NCI-H345 treated with DMSO at 0.1 percent for 48 hours (cell line): Measurements from ENCODE around the gene CELA1.

Experiments used
- DNase-seq: peaks from one replicate; lab custom pipeline; 2025; ENCODE audit not compliant: unreplicated experiment; lab: John Stamatoyannopoulos, UW

Gene CELA1

GRCh38 chr12:51346581-51346980, at the start of gene CELA1:
Gene CELA1 (minus strand): TSS chr12:51346679. CDS start chr12:51346638, 41 bp downstream.
- DNase-seq = no peak

DNA sequence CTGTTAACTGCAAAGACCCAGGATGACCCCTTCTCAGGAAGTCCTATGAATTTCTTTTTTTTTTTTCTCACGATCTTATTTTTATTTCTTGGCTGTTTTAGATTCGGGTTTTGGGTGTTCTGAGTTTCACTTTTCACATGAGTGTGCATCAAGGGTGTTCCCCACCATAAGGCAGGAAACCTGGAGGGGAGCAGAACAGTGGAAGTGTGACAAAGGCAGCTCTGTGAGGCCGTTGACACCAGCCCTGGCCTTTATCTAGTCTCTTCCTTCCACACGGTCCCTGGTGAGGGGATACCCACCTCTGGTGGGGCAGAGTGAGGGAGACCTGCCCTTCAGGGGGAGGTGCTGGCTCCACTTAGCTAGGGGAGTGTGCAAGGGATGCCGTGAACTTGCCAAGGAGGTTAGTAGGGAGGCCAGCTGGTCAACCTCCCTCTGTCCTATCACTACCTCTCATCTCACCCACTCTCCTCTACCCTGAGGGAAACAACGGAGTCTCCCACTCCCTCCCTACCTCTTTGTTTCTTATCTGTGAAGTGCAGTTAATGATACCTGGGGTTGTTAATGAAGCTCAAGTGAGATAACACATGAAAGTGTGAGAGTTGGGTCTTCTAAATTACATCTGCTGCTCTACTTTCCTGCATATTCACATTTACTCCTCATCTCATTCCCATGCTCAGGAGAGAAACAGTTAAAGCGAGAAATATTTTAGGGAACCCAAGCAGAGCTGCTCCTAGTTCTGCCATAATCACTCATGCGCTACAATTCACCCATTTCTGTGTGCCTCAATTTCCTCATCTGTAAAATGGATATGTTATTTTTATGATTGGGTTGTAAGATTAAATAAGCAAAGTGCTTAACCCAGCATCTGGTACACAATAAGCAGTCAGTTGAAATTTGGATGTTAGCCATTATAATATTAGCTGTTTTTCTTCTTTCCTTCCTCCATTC, 49.1 kb upstream of the CELA1 start:
- no peak for DNase-seq

GRCh38 chr12:51393676-51394545, 47.4 kb upstream of the CELA1 start:
- DNase-seq = no peak

GRCh38 chr12:51392556-51393237, 46.2 kb upstream of the CELA1 start:
- DNase-seq = no peak

DNA sequence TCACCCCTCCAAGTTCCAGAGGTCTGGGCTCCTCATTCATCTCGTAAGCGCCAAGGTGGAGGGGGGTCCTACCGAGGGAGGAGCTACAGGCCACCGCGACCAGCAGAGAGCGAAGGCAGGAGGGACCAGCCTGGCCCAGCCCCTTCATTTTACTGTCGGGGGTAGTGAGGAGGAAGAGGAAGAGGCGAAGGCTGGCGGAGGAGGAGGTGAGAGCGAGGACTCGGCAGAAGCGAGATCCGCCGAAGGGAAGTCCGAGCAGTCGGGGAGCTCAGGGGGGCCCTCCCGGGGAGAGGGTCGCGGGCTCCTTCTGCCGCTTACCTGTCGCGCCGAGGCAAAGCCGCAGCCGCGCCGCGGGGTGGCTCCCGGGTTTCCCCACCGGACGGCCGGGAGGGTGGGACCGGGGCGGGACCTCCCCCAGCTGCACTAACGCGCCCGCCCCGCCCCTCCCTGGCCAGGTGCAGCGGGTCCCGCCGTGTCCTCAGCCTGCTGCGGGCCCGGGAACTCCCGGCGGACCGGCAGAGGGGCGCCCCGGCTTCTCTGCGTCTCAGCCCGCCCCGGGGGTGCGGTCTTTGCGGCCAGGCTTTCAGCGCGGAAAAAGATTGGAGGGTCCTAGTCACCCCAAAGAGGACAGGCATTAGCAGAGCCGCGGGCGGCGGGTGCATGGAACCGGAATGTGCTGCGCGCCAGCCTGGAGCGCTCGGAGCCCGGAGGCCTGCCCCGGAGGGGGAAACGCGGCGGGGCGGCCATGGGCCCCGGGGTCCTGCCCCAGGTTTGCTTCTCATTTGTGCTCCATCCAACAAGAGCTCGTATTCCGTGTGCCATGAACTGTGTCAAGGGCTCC, 45.0 kb upstream of the CELA1 start, which contains the start of gene GALNT6:
Gene GALNT6 (minus strand): TSS at position 124 of the 841 bp plus-strand sequence. CDS start 11,625 bp downstream, outside the sequence.
- DNase-seq = no peak

DNA sequence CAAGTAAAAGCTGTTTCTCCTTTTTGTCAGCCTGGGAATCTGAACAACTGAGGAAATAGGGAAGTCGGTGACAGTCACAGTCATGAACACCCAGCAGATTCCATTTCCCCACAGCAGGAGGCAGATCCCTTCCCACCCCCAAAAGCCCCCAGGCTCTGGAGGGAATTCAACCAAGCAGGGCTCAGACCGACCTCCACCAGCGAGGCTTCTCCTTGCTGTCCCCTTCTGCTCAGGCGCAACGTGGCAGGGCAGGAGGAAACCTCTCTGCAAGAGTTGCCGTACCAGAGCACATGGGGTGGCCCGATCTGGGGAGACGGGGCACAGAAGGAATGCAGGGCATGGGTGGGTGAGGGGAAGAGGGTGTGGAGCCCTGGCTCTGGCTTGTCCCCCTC, 44.4 kb upstream of the CELA1 start:
- DNase-seq = no peak

- no peak for DNase-seq
Measured at GRCh38 chr12:51390457-51390856, 44.0 kb upstream of the CELA1 start.

DNA sequence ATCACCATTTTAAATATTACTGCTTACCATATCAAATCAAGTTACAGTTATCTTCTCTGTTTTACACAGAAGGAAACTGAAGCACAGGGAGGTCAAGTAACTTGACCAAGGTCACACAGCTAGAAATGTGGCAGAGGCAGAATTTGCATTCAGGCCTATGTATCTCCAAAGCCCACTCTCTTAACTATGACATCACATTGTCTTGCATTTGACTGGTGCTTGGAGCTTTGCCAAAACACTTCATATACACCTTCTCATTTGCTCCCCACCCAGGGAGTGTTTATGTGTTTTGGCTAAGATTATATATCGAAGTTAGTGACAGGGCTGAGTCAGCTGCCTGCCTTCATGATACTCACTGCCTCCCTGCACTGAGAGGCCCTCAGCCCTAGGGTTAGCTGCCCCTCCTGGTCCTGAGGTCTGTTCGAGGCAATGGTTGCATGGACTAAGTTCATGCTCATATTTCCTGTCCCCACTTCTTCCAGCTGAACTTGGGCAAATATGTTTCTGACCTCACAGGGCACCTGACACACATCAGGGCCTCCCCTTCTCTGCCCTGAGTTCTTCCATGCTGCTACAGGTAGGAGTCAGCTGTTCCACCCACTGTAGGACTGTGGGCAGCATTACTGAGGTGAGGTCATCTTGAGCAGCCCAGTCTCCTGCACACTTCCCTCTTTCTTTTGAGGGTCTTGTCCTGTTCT, 43.0 kb upstream of the CELA1 start:
- no peak for DNase-seq

- no peak for DNase-seq
Measured at GRCh38 chr12:51388846-51389245, 42.4 kb upstream of the CELA1 start.

DNA sequence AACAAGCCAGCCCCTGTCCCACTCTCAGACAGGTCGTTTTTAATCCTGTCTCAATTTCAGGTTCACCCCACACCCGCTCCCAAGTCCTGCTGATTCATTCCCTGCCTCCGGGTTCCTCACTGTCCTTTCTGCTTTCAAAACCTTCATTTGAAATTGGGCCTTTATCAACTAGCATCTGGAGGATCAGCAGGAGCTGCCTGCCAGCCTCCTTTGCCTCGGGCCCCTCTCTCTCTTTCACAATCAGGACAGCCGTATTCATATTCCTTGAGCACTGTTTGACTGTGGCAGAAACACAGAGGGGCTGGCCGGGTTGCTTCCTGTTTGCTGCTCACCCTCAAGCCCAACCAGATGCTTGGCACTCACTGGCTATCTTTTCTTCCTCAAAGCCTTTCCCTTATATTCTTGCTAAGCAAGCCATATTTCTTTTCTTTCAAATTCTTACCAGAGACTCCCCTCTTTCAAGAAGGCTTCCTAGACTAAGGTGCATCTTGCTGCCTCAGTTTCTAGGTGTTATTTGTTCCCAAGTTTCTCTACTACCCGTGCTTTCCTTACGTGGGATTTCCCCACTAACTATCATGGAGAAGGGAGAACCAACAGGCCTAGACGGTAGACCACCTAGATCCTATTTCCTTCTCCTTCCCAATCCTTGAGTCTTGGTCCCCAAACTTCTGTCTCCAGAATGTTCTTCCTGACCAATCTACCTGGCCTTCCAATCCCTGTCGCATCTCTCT, 41.8 kb upstream of the CELA1 start:
- DNase-seq = no peak

DNA sequence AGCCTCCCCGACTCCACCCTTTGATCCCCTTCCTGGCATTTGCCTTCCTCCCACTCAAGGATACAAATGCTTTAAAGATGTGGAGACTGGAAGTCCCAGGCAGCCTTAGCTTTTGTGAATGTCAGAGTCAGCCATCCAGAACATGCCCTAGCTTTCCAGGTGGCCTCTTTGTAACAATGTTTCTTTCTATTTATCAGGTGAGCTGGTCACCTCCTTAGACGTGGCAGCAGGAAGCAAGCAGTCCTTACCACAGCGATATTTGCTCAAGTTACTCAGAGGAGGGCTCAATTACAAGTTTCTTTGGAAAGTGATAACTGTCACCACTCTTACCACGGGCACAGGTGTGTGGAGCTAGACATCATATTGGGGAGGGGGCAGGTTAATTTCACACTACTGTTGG, 39.9 kb upstream of the CELA1 start:
- no peak for DNase-seq

DNA sequence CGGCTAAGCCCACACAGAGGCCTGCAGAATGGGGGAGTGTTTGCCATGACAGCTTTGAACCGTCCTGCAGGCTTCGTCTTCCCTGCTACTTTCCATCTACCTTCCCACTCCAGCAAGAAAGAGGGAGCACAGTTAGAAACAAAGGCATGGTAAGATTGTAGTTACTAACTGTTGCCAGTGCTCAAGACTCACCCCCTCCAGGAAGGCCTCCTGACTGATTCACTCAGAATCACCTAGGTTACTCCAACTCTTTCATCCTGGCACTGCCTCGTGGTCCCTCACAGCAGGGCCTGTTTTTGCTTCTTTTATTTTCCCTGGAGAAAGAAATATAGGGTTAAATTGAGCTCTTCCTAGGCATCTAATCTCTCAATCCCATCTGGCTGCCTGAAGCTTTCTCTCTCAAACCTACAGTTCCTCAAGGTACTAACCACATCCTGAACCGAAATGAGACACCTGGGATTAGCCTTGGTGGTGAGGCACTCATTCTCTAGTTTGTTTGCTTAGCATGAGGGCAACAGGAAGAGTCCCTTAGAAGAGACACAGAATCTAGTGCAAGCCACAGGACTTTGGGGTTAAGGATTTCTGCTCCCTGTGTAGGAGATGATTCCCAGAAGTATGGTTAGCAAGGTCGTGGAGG, 36.9 kb upstream of the CELA1 start:
- no peak for DNase-seq

DNA sequence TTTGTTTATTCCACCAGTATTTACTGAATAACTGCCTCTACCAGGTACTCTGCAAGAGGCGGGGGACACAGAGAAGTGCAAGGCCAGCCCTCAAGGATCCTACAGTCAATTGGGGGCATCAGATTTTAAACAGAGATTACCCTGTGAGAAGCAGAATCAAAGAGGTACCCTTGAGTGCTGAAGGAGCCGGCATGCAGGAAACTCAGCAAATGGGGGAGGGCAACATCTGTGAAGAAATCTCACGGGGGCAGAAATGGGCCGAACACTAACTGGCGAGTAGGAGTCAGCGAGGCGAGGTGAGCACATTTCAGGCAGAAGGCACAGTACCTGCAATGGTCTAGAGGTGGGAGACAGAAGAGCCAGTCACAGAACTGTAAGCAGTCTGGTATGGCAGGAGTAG, 35.7 kb upstream of the CELA1 start:
- no peak for DNase-seq

- DNase-seq = no peak
Measured at GRCh38 chr12:51381226-51382079, 35.0 kb upstream of the CELA1 start.

- DNase-seq = no peak
Measured at GRCh38 chr12:51379571-51379970, 33.1 kb upstream of the CELA1 start.

GRCh38 chr12:51378749-51379148, 32.3 kb upstream of the CELA1 start:
- DNase-seq = no peak

GRCh38 chr12:51377099-51377984, 30.9 kb upstream of the CELA1 start:
- DNase-seq = no peak
